K562 (cell line): ENCODE measurements around the gene CERS1. TPM values are rescaled to one million over a fixed set of nuclear protein-coding genes. Genes with fewer than 3 reads are reported as not detected.

ENCODE experiments used
- BCLAF1 ChIP-seq, 2 experiments: fragments of 450-650 bp in 1 of 2; IDR thresholded peaks; 2 replicates each; pipeline ENCODE4 v1.6.1; 2011 to 2017; ENCODE audit warnings: low read depth in 2 of 2, antibody characterized with exemption in 1 of 2, borderline replicate concordance in 1 of 2, low read length in 1 of 2, mild to moderate bottlenecking in 1 of 2, mixed read lengths in 1 of 2; ENCODE audit not compliant: control insufficient read depth in 1 of 2
- CBX3 ChIP-seq, 2 experiments: IDR thresholded peaks; 1 replicate in 1 of 2; 2 replicates in 1 of 2; pipeline ENCODE4 v1.6.1; 2012; ENCODE audit warnings: inconsistent platforms in 2 of 2, low read length in 2 of 2, borderline replicate concordance in 1 of 2, control low read depth in 1 of 2
- CHD2 ChIP-seq: IDR thresholded peaks from 2 replicates; pipeline ENCODE4 v1.6.1; 2011; ENCODE audit warnings: low read depth, low read length
- COPS2 ChIP-seq: fragments of 450-650 bp; conservative IDR thresholded peaks from 2 replicates; pipeline ENCODE4 v1.6.1; 2016; ENCODE audit warnings: mild to moderate bottlenecking, moderate library complexity
- HNRNPH1 ChIP-seq: fragments of 200-400 bp; formaldehyde crosslinking; optimal IDR thresholded peaks from 2 replicates; pipeline ENCODE3; 2017; ENCODE audit warnings: low read depth, mild to moderate bottlenecking, low read length, moderate library complexity
- HOMEZ ChIP-seq: fragments of 250-450 bp; sonication (Bioruptor Pico); IDR thresholded peaks from 2 replicates; pipeline ENCODE4 v1.4.0; 2020; ENCODE audit warnings: mild to moderate bottlenecking, moderate library complexity
- JUND ChIP-seq, 2 experiments: IDR thresholded peaks; 2 replicates in 1 of 2; 3 replicates in 1 of 2; pipeline ENCODE4 v1.6.1; 2011; ENCODE audit warnings: borderline replicate concordance in 2 of 2, low read depth in 2 of 2, low read length in 2 of 2, improper control_type of control experiment in 1 of 2, missing biosample characterization in 1 of 2, missing genetic modification characterization in 1 of 2, missing genetic modification reagents in 1 of 2
- LEF1 ChIP-seq: fragments of 450-650 bp; IDR thresholded peaks from 2 replicates; pipeline ENCODE4 v1.6.1; 2016; ENCODE audit warnings: mild to moderate bottlenecking
- MEF2D ChIP-seq: conservative IDR thresholded peaks from 2 replicates; pipeline ENCODE4 v1.6.1; 2016; ENCODE audit warnings: low read depth, missing genetic modification characterization, missing compliant biosample characterization
- NFRKB ChIP-seq: fragments of 450-650 bp; IDR thresholded peaks from 2 replicates; pipeline ENCODE4 v1.6.1; 2016; ENCODE audit warnings: low read depth
- NR2C1 ChIP-seq, 2 experiments: fragments of 450-650 bp; IDR thresholded peaks; 2 replicates each; pipeline ENCODE4 v1.6.1; 2017; ENCODE audit warnings: mild to moderate bottlenecking in 2 of 2, antibody characterized with exemption in 1 of 2, inconsistent platforms in 1 of 2, missing compliant biosample characterization in 1 of 2, missing genetic modification characterization in 1 of 2
- POLR2A ChIP-seq: fragments of 450-650 bp; conservative IDR thresholded peaks from 2 replicates; pipeline ENCODE4 v1.6.1; 2016
- SMAD2 ChIP-seq: fragments of 150-350 bp; IDR thresholded peaks from 2 replicates; pipeline ENCODE4 v1.6.1; 2014; ENCODE audit warnings: low read depth, mild to moderate bottlenecking, low read length
- TBP ChIP-seq: optimal IDR thresholded peaks from 2 replicates; pipeline ENCODE3; 2011; ENCODE audit warnings: low read depth, low read length, improper control_type of control experiment
- TOE1 ChIP-seq, 2 experiments: fragments of 450-650 bp in 1 of 2; sonication (generic) in 1 of 2; formaldehyde crosslinking in 1 of 2; IDR thresholded peaks; 2 replicates each; pipeline versions ENCODE4 v1.7.1 to v1.8.0; 2016 to 2022; ENCODE audit warnings: borderline replicate concordance in 2 of 2, mild to moderate bottlenecking in 2 of 2, antibody characterized with exemption in 1 of 2, inconsistent platforms in 1 of 2, low read depth in 1 of 2, missing genetic modification reagents in 1 of 2, moderate library complexity in 1 of 2
- ZBTB2 ChIP-seq: fragments of 450-650 bp; IDR thresholded peaks from 2 replicates; pipeline ENCODE4 v1.6.1; 2016; ENCODE audit warnings: antibody characterized with exemption
- ZC3H8 ChIP-seq: fragments of 450-650 bp; IDR thresholded peaks from 2 replicates; pipeline ENCODE4 v1.6.1; 2017
- ZFP30 ChIP-seq: fragments of 250-450 bp; sonication (Bioruptor Pico); IDR thresholded peaks from 2 replicates; pipeline ENCODE4 v1.8.0; 2022; ENCODE audit warnings: moderate library complexity, mild to moderate bottlenecking, inconsistent platforms, borderline replicate concordance
- ZFP36 ChIP-seq: fragments of 150-350 bp; IDR thresholded peaks from 2 replicates; pipeline ENCODE4 v1.6.1; 2018; ENCODE audit warnings: low read length, low read depth; ENCODE audit not compliant: partially characterized antibody
- ZKSCAN3 ChIP-seq: fragments of 250-450 bp; sonication (Bioruptor Pico); IDR thresholded peaks from 2 replicates; pipeline ENCODE4 v1.4.0; 2020
- ZNF561 ChIP-seq: fragments of 450-650 bp; formaldehyde crosslinking; conservative IDR thresholded peaks from 2 replicates; pipeline ENCODE4 v1.4.0; 2020; ENCODE audit warnings: mild to moderate bottlenecking, moderate library complexity
- ZNF707 ChIP-seq: fragments of 250-450 bp; sonication (Bioruptor Pico); conservative IDR thresholded peaks from 2 replicates; pipeline ENCODE4 v1.8.0; 2022; ENCODE audit warnings: inconsistent platforms, mild to moderate bottlenecking, moderate library complexity
- polyA plus RNA-seq, 8 experiments: library from polyadenylated mRNA; depleted of rRNA in 4 of 8; stranded (reverse) in 5 of 8; unstranded in 3 of 8; fragments of >200 nt; fragmentation: Nextera tagmentation in 2 of 8; fragmentation: Illumina TruSeq in 1 of 8; extraction: Ambion mirVana in 2 of 8; extraction: Trizol in 1 of 8; gene quantifications; 2 replicates each; pipeline versions ENCODE4 v1.2.1 to v1.2.3, GENCODE V29; 2011 to 2014; ENCODE audit warnings: inconsistent platforms in 1 of 8, missing spikeins in 1 of 8
- total RNA-seq, 7 experiments: library from RNA; depleted of rRNA in 6 of 7; stranded (reverse); fragments of >200 nt in 6 of 7; fragmentation: Illumina TruSeq in 2 of 7; extraction: Trizol in 2 of 7; gene quantifications; 2 replicates each; pipeline versions ENCODE4 v1.2.1 to v1.2.3, GENCODE V29; 2011 to 2021; ENCODE audit warnings: low replicate concordance in 1 of 7

The CERS1 gene
- total and polyA plus RNA-seq, 9 of the 15 experiments (the other 6 are each of a cell fraction or from before 2014, with no cell fraction given), result 0.33 to 1.5 (median 0.86) TPM; not detected in 2

GRCh38 chr19:18919086-18919899, 23.3 kb upstream of the CERS1 start, which contains the start of the genes COPE and DDX49 (continued):
- no peak for TF ChIP-seq COPS2
- TF ChIP-seq JUND (IDR thresholded peaks at IDR 0.05; ENCODE audit: borderline replicate concordance, low read depth, low read length), result peak; percentile 60
- TF ChIP-seq JUND (tag; IDR thresholded peaks at IDR 0.05; ENCODE audit: borderline replicate concordance, low read depth, low read length), result no peak
- no peak for TF ChIP-seq ZNF561 (CRISPR knock-in tag)
- peak; percentile 73 for TF ChIP-seq NR2C1 (IDR thresholded peaks at IDR 0.05)
- peak; percentile 67 for TF ChIP-seq NR2C1 (tag; IDR thresholded peaks at IDR 0.05)
- no peak for TF ChIP-seq ZFP30 (CRISPR knock-in tag)
- no peak for TF ChIP-seq SMAD2
- TF ChIP-seq POLR2A, result peak; percentile 95
- no peak for TF ChIP-seq LEF1
- no peak for TF ChIP-seq ZKSCAN3
- no peak; a peak in 1 of 3 replicates for TF ChIP-seq CBX3 (IDR thresholded peaks at IDR 0.05; ENCODE audit: borderline replicate concordance in 1 of 2, low read length in 2 of 2)
- TF ChIP-seq HOMEZ (CRISPR knock-in tag), result no peak
- TF ChIP-seq ZC3H8, result no peak
- TF ChIP-seq MEF2D (tag), result no peak
- TF ChIP-seq ZNF707 (CRISPR knock-in tag), result no peak
- no peak for TF ChIP-seq HNRNPH1
- TF ChIP-seq NFRKB, result peak; percentile 93
- peak; percentile 88 for TF ChIP-seq ZBTB2
- TF ChIP-seq ZFP36, result no peak
- peak; percentile 6; the same call in 1 of the 2 replicates for TF ChIP-seq TOE1 (IDR thresholded peaks at IDR 0.05; ENCODE audit: borderline replicate concordance)
- no peak for TF ChIP-seq TOE1 (CRISPR knock-in tag; IDR thresholded peaks at IDR 0.05; ENCODE audit: borderline replicate concordance, low read depth)
- TF ChIP-seq CHD2, result peak; percentile 82
- peak; percentile 93 for TF ChIP-seq TBP
- TF ChIP-seq BCLAF1 (IDR thresholded peaks at IDR 0.05; ENCODE audit: borderline replicate concordance in 1 of 2, control insufficient read depth in 1 of 2, low read depth in 2 of 2, low read length in 1 of 2), result no peak
